Measurements from ENCODE around the gene TPSAB1.
"Not testable (repeated sequence)": the region's sequence is repeated elsewhere in the genome, so short reads cannot be mapped to it uniquely, and the experiment has no call there.

DNA sequence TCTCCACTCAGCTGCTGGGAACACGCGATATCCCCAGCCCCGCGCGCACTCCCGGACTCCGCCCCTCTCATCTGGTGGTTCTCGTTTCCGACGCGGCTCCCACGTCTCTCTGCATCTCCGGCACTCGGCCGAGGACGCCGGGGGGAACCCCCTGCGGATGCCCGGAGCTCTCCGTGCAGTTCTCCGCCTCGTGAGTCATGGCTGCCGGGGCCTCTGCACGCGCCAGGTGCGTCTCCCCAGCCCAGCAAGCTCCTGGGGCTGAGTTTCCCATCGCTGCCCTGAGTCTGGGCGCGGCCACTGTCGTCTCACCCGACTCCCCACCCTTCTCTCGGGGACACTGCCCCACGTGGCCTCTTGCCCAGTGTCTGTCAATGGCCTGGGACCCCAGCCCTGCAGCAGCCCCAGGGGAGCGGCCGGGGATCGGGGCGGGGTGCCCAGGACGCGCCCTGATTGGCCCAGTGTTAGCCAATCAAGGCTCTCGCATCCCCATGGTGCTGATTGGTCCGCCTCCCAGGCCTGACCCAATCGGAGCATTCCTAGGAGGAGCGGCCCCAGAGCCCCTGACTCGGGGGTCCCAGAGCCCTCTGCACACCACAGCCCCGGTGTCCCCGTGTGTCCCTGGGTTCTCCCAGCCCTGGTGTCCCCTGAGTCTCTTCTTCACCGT is 13.3 kb downstream of the TPSAB1 start:
- not testable (repeated sequence) for TF ChIP-seq EZH2phosphoT487 (IDR thresholded peaks at IDR 0.05; ENCODE audit: insufficient read depth, low read depth); EZH2 (IDR thresholded peaks at IDR 0.05; ENCODE audit: insufficient read depth, poor library complexity, severe bottlenecking)
